Neural crest cell (in vitro differentiated cells): ENCODE results near the gene MT1H. TPM values are rescaled to one million over a fixed set of nuclear protein-coding genes. Genes with fewer than 3 reads are reported as not detected.

Source experiments
- DNase-seq: peaks from one replicate; pipeline ENCODE4 v3.0.0; 2021; ENCODE audit warnings: low read depth, mixed read lengths, low spot score
- H3K27ac Mint-ChIP-seq: one replicate; pipeline ENCODE4 v1.8.0; 2021; ENCODE audit warnings: mild to moderate bottlenecking, mixed read lengths; ENCODE audit not compliant: unreplicated experiment
- H3K27me3 Mint-ChIP-seq: 2 replicates; pipeline ENCODE4 v1.8.0; 2021; ENCODE audit warnings: low read depth, mild to moderate bottlenecking, mixed read lengths
- H3K36me3 Mint-ChIP-seq: 2 replicates; pipeline ENCODE4 v1.8.0; 2021; ENCODE audit warnings: low read depth, mild to moderate bottlenecking, mixed read lengths
- H3K4me1 Mint-ChIP-seq: 2 replicates; pipeline ENCODE4 v1.8.0; 2021; ENCODE audit warnings: mixed read lengths
- H3K4me3 Mint-ChIP-seq: one replicate; pipeline ENCODE4 v1.8.0; 2021; ENCODE audit warnings: mild to moderate bottlenecking, mixed read lengths
- H3K9me3 Mint-ChIP-seq: 2 replicates; pipeline ENCODE4 v1.8.0; 2021; ENCODE audit warnings: mixed read lengths
- CTCF ChIP-seq: fragments of 200-600 bp; sonication (generic); conservative IDR thresholded peaks from 2 replicates; pipeline ENCODE4 v1.5.0; 2021; ENCODE audit warnings: antibody characterized with exemption, mild to moderate bottlenecking
- total RNA-seq: library from RNA; stranded (reverse); gene quantifications from 2 replicates; pipeline ENCODE4 v1.2.1, GENCODE V29; 2021

The MT1H gene
- total RNA-seq, 1 donor from 2014 or later = not detected

- Mint-ChIP-seq H3K27ac (no peak overlapping the region), H3K4me1 (peaks cover 6% of the 10 kb centered on the region)
Measured at GRCh38 chr16:56640076-56640475, 29.5 kb upstream of the MT1H start.

GRCh38 chr16:56641166-56641565 is 28.4 kb upstream of the MT1H start:
- Mint-ChIP-seq H3K27ac (no peak overlapping the region), H3K4me3 (no peak overlapping the region), H3K36me3 (no peaks in the 10 kb centered on the region), H3K27me3 (peaks cover 100% of the 10 kb centered on the region), H3K9me3 (no peaks in the 10 kb centered on the region), H3K4me1 (peaks cover 6% of the 10 kb centered on the region)
- DNase-seq = no peak
- no peak for TF ChIP-seq CTCF

More at GRCh38 chr16:56640076-56640475, 29.5 kb upstream of the MT1H start:
- no peak overlapping the region for H3K4me3 Mint-ChIP-seq
- no peak for DNase-seq
- H3K9me3 Mint-ChIP-seq = no peaks in the 10 kb centered on the region
- H3K27me3 Mint-ChIP-seq = peaks cover 99% of the 10 kb centered on the region
- no peak for TF ChIP-seq CTCF
- no peaks in the 10 kb centered on the region for H3K36me3 Mint-ChIP-seq

- Mint-ChIP-seq H3K27me3 (peaks cover 99% of the 10 kb centered on the region), H3K9me3 (no peaks in the 10 kb centered on the region), H3K27ac (no peak overlapping the region), H3K4me3 (no peak overlapping the region), H3K4me1 (no peaks in the 10 kb centered on the region), H3K36me3 (no peaks in the 10 kb centered on the region)
- no peak for DNase-seq
- TF ChIP-seq CTCF = peak; percentile 35
Measured at GRCh38 chr16:56643080-56643778, 26.4 kb upstream of the MT1H start.

GRCh38 chr16:56643833-56644232 is 25.8 kb upstream of the MT1H start:
- DNase-seq = no peak
- TF ChIP-seq CTCF = peak; percentile 2
- no peak overlapping the region for H3K4me3 Mint-ChIP-seq
- H3K9me3 Mint-ChIP-seq = no peaks in the 10 kb centered on the region
- no peak overlapping the region for H3K27ac Mint-ChIP-seq
- H3K4me1 Mint-ChIP-seq = no peaks in the 10 kb centered on the region
- H3K27me3 Mint-ChIP-seq = peaks cover 99% of the 10 kb centered on the region
- no peaks in the 10 kb centered on the region for H3K36me3 Mint-ChIP-seq

- no peaks in the 10 kb centered on the region for H3K9me3 Mint-ChIP-seq
- H3K4me3 Mint-ChIP-seq = no peak overlapping the region
- no peak overlapping the region for H3K27ac Mint-ChIP-seq
- no peaks in the 10 kb centered on the region for H3K36me3 Mint-ChIP-seq
- peaks cover 98% of the 10 kb centered on the region for H3K27me3 Mint-ChIP-seq
- H3K4me1 Mint-ChIP-seq = no peaks in the 10 kb centered on the region
- no peak for DNase-seq
- no peak for TF ChIP-seq CTCF
Measured at GRCh38 chr16:56645311-56645710, 24.3 kb upstream of the MT1H start.
